IPS-NIHi7 (cell line): Measurements from ENCODE around the gene MKNK1.

Experiments used
- DNase-seq: peaks from one replicate; pipeline ENCODE4 v3.0.0; 2012; ENCODE audit warnings: mixed read lengths; ENCODE audit errors: extremely low spot score

The MKNK1 gene

GRCh38 chr1:46522184-46522968 is 81.7 kb downstream of the MKNK1 start:
- DNase-seq = no peak

- DNase-seq = no peak
Observed at GRCh38 chr1:46521414-46521813, 82.7 kb downstream of the MKNK1 start.

GRCh38 chr1:46520063-46520911 is 83.8 kb downstream of the MKNK1 start:
- DNase-seq = peak; percentile 64

GRCh38 chr1:46519209-46519608 is 84.9 kb downstream of the MKNK1 start:
- no peak for DNase-seq

GRCh38 chr1:46517932-46518498 is 86.1 kb downstream of the MKNK1 start:
- no peak for DNase-seq

- peak; percentile 85 for DNase-seq
Observed at GRCh38 chr1:46517010-46517600, 87.0 kb downstream of the MKNK1 start.

GRCh38 chr1:46516200-46516950 is 87.7 kb downstream of the MKNK1 start:
- DNase-seq = no peak

- DNase-seq = no peak
Observed at GRCh38 chr1:46515576-46515975, 88.5 kb downstream of the MKNK1 start.

GRCh38 chr1:46513536-46513935 is 90.5 kb downstream of the MKNK1 start:
- no peak for DNase-seq

GRCh38 chr1:46512792-46513190 is 91.3 kb downstream of the MKNK1 start:
- DNase-seq = no peak

GRCh38 chr1:46512135-46512791 is 91.8 kb downstream of the MKNK1 start:
- DNase-seq = no peak

- DNase-seq = no peak
Observed at GRCh38 chr1:46510998-46511365, 93.1 kb downstream of the MKNK1 start.

- DNase-seq = no peak
Observed at GRCh38 chr1:46510341-46510997, 93.6 kb downstream of the MKNK1 start.

GRCh38 chr1:46508757-46509156 is 95.3 kb downstream of the MKNK1 start:
- no peak for DNase-seq
